ENCODE data around the gene HHIPL2.
"Not testable (repeated sequence)": the region's sequence is repeated elsewhere in the genome, so short reads cannot be mapped to it uniquely, and the experiment has no call there.

Gene HHIPL2

GRCh38 chr1:222539951-222540597 is 7.8 kb downstream of the HHIPL2 start:
- no peak for DNase-seq

GRCh38 chr1:222535455-222535854 is 12.4 kb downstream of the HHIPL2 start:
- no peak for DNase-seq

- no peak for DNase-seq
These were observed 17.1 kb downstream of the HHIPL2 start for GRCh38 chr1:222530852-222531251.

- DNase-seq = no peak
These were observed 18.0 kb downstream of the HHIPL2 start for GRCh38 chr1:222529916-222530315.

GRCh38 chr1:222529181-222529580 is 18.7 kb downstream of the HHIPL2 start:
- DNase-seq = no peak

- DNase-seq = no peak
These were observed 22.0 kb downstream of the HHIPL2 start for GRCh38 chr1:222525951-222526350.

GRCh38 chr1:222523852-222524251 is 24.1 kb downstream of the HHIPL2 start:
- DNase-seq = no peak

GRCh38 chr1:222522105-222522915 is 25.6 kb downstream of the HHIPL2 start:
- DNase-seq = no peak

- DNase-seq = no peak
These were observed 26.4 kb downstream of the HHIPL2 start for GRCh38 chr1:222521299-222522104.

- not testable (repeated sequence) for DNase-seq
These were observed 58.4 kb downstream of the HHIPL2 start for GRCh38 chr1:222489496-222489895.

GRCh38 chr1:222487774-222488173 is 60.1 kb downstream of the HHIPL2 start:
- DNase-seq = not testable (repeated sequence)

- DNase-seq = not testable (repeated sequence)
These were observed 63.9 kb downstream of the HHIPL2 start for GRCh38 chr1:222484005-222484404.

GRCh38 chr1:222479567-222479966 is 68.3 kb downstream of the HHIPL2 start:
- DNase-seq = not testable (repeated sequence)

- not testable (repeated sequence) for DNase-seq
These were observed 71.5 kb downstream of the HHIPL2 start for GRCh38 chr1:222476436-222476835.

GRCh38 chr1:222473717-222474116 is 74.2 kb downstream of the HHIPL2 start:
- DNase-seq = not testable (repeated sequence)

GRCh38 chr1:222472776-222473540 is 74.9 kb downstream of the HHIPL2 start:
- DNase-seq = not testable (repeated sequence)
